Measurements from ENCODE around the gene TACR1. TPM values are rescaled to one million over a fixed set of nuclear protein-coding genes. Genes with fewer than 3 reads are reported as not detected.
"Not testable (repeated sequence)": the region's sequence is repeated elsewhere in the genome, so short reads cannot be mapped to it uniquely, and the experiment has no call there.

TACR1 gene
- total RNA-seq, 1 donor from 2014 or later: not detected

DNA sequence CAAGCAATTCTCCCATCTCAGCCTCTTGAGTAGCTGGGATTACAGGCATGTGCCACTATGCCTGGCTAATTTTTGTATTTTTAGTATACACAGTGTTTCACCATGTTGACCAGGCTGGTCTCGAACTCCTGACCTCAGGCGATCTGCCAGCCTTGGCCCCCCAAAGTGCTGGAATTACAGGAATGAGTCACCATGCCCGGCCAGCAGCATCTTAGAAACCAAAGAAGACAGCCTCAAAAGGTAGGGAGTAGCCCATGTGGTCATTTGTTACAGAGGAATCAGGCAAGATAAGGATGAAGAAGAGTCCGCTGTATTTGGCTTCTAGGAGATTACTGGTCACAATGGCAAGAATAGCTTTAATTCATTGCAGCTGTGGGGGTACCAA is 53.1 kb downstream of the TACR1 start:
- not testable (repeated sequence) for DNase-seq (ENCODE audit: low read depth, low spot score)

DNA sequence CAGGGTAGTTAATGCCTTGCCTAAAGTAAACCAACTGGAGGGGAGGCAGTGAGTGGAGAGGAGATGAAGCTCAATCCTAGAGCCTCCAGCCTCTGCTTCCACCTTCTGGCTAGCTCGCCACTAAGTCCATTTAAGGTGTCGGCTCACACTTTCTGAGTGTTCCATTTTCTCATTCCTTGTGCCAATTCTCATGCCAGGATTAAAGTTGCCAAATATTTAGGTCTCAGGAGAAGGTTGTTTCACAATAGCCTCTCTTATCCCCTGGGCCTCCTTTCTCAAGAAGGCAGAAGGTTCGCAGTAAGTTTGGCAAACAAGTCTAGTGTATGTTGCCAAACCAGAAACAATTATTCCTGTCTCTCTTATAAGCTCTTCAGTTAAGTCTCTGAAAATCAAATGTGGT is 57.2 kb downstream of the TACR1 start:
- no peak for DNase-seq (ENCODE audit: low read depth, low spot score)

DNA sequence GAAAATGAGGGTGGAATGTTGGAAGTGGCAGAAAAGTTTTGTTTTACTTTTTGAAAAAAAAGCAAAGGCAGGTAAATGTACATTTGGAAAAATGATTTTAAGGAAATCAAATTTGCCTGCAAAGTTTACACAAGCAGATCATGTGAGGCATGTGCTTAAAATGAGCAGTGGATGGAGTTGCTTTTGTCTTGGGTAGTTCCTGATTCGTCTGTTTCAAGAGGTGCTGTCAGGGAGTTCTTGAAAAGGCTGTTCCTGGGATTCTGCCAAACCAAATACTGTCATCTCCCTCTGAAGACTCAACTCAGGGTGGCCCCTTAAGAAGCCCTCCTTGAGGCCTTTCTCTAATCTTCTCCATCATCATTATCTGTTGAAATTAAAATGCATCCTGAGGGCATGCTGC is 59.0 kb downstream of the TACR1 start:
- DNase-seq (ENCODE audit: low read depth, low spot score): no peak

DNA sequence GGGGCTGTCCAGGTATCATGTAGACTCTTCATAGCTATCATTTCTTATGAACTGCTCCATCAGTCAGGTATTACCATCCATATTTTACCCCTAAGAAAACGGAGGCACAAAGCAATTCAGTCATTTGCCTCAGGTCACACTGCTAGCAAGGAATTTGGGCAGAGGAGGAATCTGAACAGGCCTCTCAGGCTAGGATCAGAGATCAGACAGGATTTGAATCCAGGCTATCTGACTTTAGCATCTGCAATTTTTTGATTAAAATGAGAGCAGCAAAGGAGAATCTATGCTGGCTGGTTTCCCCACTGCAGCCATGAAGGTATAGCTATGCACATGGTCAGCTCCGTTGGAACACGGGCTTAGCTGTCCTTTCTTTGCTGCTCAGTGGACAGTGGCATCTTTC is 60.1 kb downstream of the TACR1 start:
- DNase-seq (ENCODE audit: low read depth, low spot score): no peak

DNA sequence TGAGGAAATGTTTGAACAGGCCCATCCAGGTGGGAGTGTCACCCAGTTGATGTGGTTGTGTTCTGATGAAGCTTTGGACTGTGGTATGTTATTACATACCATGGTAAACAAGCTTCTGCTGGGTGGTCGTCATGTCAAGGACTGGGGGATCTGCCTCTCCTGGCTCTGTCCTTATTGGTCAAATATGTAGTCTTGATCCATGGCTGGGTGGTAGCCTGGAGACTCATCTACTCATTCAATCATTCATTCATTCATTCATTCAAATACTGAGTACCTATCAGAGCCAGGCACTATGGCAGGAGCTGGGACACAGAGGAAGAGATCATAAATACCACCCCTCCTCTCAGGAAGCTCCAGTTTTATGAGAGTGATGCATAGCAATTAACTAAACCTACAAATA is 60.8 kb downstream of the TACR1 start:
- no peak for DNase-seq (ENCODE audit: low read depth, low spot score)

DNA sequence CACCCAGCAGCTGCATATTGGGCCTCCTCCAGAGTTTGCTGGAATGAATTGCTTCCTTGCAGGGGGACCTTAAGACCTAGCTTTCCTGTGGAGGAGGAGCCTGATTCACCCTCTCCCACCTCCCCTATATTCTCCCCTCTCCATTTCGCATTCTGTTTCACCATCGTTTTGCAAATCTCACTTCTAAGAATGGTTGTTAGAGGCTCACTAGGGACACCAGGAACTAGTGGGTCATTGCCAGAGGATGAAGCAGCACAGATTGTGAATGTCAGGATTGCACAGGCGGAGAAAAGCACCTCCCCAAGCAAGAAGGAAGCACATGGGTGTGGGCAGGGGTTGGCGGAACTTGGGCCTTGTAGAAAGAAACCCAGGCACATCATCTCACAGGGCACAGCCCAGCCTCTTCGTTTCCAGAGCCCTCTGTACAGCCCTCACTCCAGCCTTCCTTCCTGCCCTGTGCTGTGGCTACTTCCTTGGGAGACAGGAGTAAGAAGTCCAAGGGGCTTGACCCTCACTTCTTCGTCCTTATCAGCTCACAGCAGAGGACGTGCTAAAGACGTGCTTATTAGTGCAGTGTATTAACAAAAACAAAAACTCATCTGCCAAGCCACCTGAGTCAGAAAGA is 63.4 kb downstream of the TACR1 start:
- DNase-seq (ENCODE audit: low read depth, low spot score): no peak

DNA sequence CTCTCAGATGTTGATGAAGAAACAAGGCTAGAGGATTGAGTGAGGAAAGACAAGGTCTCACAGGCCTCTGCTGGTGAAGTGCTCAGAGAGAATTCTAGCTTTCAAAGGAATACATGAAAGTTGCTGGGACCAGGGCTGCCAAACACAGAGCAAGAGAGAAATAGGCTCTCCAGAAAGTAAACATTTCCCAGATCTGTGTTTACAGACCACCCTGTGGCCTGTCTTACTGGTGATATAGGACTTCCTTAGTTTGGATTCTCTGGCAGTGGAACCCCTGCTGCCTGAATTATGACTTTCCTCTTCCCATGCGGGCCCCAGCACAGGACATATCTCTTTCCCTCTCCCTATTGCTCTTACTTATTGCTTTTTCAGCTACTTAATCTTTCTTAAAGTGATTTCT is 64.5 kb downstream of the TACR1 start:
- no peak for DNase-seq (ENCODE audit: low read depth, low spot score)

DNA sequence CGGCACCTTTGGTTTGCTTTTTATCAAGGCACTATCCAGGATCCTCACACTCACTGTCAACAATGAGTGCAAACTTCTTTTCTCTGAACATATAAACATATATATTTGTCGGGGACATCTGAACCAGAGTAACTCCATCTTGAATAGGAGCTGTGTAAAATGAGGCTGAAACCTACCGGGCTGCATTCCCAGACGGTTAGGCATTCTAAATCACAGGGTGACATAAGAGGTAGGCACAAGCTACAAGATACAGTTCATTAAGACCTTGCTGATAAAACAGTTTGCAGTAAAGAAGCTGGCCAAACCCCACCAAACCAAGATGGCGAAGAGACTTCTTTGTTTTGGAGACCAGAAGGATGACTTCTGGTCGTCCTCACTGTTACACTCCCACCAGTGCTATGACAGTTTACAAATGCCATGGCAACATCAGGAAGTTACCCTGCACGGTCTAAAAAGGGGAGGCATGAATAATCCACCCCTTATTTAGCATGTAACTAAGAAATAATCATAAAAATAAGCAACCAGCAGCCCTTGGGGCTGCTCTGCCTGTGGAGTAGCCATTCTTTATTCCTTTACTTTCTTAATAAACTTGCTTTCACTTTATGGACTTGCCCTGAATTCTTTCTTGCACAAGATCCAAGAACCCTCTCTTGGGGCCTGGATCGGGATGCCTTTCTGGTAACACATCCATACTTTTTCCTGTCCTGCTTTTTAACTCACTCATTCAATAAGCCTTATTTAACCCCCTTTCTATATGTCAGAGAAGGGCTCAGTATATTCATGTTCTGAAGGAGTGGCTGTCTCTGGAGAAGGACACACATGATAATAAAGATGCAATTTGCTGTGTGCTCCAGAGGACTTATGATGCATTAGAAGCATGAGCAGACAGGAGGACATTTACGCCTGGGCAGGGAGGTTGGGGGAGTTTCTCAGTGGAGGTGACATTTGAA is 65.4 kb downstream of the TACR1 start:
- DNase-seq (ENCODE audit: low read depth, low spot score): no peak

DNA sequence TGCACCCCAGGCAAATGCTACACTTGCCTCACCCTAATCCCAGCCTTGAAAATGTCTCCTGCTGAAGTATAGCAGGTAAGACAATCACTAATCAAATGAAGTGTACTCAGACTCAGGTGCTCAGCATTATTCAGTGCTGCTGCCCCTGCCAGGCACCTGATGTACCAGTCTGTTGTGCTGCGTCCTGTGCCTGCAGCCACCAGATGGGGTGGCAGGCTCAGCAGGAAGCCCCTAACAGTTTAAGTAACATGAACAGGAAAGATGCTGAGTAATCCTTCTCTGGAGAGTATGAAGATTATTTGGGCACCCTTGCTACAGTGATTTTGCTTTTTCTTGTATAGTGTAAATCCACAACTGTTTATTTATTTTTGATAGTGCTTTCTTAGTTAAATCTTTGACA is 69.1 kb downstream of the TACR1 start:
- no peak for DNase-seq (ENCODE audit: low read depth, low spot score)

DNA sequence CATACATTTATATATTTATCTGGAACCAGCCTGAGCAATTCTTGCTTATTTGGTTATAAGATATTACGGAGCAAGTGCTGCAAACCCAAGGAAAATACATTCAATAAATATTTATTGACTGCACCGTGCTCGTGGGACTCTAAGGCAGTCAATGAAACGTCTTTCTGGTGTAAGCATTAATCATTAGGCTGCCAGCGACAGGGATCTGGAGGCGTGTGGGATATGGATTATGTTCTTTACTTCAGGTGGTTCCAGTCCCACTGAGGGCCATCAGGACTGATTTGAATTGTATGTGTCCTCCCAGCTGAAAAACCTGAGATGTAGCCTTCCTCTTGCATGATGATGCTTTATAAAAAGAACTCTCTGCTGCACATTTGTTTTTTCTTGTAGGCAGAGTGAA is 75.4 kb downstream of the TACR1 start:
- DNase-seq (ENCODE audit: low read depth, low spot score): no peak

DNA sequence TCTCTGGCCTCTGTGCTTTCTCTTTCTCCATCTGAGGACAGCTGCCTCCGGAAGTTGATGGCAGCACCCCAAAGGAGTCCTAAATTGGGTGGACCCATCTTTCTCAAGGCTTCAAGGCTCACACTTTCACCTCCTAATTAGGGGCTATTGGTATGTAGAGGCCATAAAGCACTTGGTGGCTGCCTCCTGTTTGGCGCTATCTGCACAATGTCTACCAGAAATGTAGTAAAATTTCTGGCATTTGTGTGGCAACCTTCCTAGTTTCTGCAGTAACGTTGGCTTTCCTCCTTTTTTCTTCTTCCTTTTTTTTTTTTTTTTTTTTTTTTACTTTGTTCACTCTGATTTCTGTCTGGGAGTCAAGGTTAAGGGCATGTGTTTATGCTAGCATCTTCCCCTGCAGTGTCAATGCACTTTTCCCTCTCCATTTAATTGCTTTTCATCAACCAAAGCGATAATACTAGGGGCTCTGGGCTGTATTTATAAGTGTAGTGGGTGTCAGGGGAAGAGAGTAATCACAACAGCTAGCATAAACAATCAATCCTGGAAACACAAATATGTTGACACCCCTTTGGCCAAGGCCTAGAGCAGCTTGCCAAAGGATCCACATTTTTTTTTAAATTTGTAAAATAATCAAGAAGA is 86.0 kb downstream of the TACR1 start:
- DNase-seq (ENCODE audit: low read depth, low spot score): no peak

DNA sequence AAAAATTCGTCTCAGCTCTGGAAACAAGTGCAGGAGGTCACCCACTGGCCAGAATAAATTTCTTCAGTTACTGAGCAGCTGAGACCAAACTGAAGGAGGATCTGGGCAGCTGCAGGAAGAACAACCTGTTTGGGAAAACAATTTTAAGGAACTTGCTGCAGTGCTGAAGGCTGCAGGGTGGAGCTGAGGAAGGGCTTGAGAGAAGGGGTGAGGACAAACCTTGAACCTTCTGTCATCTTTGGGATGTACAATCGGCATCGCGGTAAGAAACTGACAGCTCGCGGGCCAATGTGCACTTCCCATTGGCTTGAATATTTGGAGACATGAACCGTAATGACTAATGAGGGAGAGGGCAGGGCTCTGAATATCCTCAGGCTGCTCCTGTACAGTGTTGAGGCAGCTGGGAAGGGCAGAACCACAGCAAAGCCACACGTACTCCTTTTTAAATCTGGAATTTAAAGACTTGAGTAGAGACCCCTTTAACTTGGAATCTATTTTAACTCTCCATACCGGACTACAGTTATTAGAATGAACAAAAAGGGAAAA is 90.3 kb downstream of the TACR1 start:
- DNase-seq (ENCODE audit: low read depth, low spot score): no peak

DNA sequence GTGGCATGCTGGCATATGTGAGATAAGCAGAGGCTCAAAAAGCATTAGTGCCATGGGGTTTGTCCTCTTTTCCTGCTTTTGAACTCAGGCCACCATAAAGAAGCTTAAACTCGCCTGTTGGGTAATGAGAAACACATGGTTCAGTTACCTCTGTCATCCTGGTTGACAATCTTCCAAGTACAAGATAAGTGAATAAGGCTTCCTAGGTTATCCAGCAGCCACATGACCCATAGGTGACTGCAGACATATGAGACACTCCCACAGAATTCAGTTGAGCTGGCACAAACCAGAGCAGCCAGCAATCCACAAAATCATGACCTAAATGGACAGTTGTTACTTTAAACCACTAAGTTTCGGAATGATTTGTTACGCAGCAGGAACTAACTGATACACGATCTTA is 97.3 kb downstream of the TACR1 start:
- DNase-seq (ENCODE audit: low read depth, low spot score): no peak

DNA sequence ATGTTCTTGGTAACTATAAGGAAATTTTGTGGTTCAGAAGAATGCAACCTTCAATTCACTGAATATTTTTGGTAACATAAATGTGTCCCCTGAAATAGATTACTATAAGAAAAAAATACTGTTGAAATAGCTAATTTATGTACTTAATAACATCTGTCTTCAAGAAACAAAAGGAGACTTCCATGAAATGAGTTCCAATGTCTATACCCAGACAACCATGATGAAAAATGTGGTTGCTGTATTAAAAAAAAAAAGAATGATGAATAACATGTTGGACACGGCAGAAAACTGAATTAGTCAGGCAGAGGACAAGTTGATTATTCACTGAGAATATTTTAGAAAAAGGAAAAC is 98.5 kb downstream of the TACR1 start:
- DNase-seq (ENCODE audit: low read depth, low spot score): no peak

DNA sequence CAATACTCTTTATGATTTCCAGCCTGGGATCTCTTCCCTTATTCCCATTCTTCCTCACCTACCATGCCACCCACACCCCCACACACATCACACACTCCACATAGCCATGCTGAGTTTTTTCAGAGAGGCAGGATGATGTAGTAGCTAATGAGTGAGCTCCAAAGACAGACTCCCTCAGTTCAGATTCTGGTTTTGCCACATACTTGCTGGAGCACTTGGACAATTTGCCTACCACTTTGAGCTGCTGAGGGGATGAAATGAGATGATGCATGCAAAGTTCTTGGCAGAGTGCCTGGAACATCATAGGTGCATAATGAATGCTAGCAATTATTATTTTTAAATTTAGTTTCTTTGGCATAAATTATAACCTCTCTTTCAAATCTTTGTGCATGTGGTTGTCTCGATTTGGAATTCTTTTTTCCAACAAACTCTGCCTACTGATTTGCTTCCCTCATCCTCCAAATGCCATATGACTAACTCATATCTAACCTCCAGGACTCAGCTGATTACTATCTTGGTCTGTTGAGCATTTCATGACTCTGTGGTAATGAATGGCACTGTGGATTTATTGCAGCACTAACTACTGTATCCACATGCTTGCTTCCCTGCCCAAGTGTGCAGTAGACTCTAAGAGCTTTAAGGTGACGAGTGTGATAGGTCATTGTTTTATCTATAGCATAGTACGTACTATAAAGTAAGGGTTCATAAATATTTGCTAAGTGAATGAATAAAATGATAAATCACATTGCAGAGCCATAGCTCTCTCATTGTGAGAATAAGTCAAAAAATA is 99.1 kb downstream of the TACR1 start:
- DNase-seq (ENCODE audit: low read depth, low spot score): no peak

DNA sequence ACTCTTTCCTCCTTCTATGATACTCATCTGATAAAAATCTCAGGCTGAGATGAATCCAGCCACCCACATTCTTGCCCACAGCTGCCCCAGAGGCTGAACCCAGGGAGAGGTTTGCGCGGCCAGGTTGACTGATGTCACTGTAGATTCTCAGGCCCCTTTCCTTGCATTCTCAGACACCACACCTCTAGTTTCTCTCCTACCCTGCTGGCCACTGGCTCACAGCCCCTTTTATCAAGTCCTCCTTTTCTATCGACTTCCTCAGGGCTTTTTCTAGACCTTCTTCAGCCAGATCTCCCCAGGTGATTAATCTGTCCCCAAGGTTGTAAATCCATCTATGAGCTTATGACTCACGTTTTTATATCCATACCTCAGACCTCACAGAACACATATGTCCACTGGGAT is 99.8 kb downstream of the TACR1 start:
- no peak for DNase-seq (ENCODE audit: low read depth, low spot score)

DNA sequence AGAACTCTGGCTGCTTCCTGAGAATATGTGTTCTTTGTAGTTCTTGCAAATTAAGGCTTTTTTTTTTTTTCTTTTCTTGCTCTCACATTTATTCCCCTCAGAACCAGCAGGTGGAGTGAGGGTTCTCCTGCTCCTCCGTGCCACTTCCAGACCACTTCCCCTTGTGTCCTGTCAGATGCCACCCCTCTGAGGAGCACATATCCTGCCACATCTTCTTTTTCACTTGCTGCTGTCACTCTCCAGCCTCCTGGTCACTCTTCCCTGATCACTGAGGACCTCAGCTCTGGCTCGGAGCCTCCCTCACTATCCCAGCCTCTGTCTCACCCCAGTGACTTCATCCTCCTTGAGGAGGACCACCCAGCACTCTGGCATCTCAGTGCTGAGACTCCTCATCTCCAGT is 100.5 kb downstream of the TACR1 start:
- DNase-seq (ENCODE audit: low read depth, low spot score): no peak

DNA sequence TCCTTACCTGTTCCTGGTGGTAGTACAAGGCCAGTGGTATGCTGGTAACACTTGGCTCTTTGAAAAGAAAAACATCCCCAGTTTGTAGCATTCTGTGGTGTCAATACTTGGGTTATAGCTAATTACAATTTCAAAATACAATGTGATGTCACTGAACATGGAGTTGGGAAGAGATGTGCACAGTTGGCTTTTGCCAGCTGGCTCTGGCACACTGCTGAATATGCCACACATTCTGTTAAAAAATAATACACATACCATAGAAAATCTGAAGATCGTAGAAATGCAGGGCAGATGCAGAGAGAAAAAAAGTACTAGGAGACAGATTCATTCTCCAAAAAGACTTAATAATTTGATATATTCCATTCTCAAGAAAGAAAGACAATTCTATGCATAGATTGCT is 101.5 kb downstream of the TACR1 start:
- DNase-seq (ENCODE audit: low read depth, low spot score): no peak

DNA sequence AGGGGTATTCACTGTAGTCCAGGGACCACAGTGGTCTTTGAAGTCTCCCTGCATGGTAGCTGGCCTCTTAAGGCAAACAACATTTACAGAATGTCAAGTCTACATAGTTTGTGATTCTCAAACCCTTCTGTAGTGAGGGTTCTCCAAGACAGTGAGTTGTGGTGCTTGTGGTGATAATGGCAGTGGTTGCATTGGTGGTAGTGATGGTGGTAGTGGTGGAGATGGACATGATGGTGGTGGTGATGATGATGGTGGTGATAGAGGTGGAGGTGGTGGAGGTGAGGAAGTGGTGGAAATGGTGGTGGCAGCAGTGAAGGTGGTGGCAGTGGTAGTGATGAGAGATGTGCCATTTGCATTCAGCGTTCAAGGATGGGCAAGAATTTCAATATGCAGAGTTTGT is 104.9 kb downstream of the TACR1 start:
- DNase-seq (ENCODE audit: low read depth, low spot score): no peak

DNA sequence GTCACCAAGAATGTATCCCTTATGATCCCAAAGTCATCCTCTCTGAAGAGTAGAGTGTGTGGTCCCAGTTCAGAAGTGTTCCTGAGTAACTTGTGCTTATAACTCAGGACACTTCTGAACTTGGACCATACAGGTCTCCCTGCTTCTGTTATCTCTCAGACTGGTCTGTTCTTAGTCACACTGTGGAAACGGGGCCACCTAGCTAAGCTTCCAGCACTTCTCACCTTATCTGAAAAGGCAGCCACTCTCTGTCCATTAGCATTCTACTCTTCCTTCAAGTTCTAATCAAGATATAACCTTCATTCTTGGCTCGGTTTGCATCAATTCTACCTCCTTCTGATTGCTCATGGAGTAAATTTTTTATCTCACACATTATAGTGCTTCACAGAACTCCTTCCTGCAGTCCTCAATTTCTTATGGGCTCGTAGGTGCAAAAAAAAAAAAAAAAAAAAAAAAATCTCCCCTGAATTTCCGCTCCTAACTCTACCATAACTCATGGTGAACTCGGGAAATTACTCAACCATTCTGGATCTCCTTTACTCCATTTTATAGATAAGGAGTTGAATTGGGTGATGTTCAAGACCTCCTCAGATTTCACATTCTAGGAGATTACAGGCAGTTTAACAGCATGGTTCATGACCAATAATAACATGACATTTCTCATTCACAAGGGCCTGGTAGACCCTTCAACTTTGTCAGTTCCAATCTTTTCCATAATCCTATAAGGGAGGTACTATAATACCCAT is 108.4 kb downstream of the TACR1 start:
- DNase-seq (ENCODE audit: low read depth, low spot score): no peak

DNA sequence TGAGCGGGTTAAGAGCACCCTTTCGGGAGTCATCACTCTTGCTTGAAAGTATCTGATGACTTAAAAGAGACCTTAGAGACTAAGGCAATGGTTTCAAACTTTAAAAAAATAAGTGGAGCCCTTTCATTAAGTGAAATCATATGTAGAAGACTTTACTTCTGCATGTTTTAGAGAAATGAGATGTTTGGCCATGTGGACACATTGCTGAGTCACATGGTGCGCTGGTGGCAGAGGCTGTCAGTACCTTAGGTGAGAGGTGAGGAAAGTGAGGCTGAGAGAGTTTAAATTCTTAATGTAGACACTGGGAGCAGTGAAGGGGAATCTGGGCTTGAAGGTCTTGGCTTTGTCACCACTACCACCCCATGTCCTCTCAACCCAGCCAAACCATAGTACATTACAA is 109.8 kb downstream of the TACR1 start:
- no peak for DNase-seq (ENCODE audit: low read depth, low spot score)
